Karpas-422 (cell line): ENCODE measurements around the gene ACAD8. TPM values are rescaled to one million over a fixed set of nuclear protein-coding genes. Genes with fewer than 3 reads are reported as not detected.

Experiments
- DNase-seq: peaks from one replicate; pipeline ENCODE4 v3.0.0-alpha.2; 2015
- H2AFZ ChIP-seq: fragments of 200-600 bp; sonication (generic); 2 replicates; pipeline ENCODE4 v1.6.1; 2014; ENCODE audit warnings: antibody characterized with exemption, low read length, mixed read lengths
- H3K27ac ChIP-seq: fragments of 200-600 bp; sonication (generic); 2 replicates; pipeline ENCODE4 v1.5.1; 2014; ENCODE audit warnings: mild to moderate bottlenecking, low read length, moderate library complexity
- H3K27me3 ChIP-seq: fragments of 200-600 bp; sonication (generic); 2 replicates; pipeline ENCODE4 v1.6.1; 2014; ENCODE audit warnings: low read length, mixed read lengths
- H3K36me3 ChIP-seq: fragments of 200-600 bp; sonication (generic); 2 replicates; pipeline ENCODE4 v1.6.1; 2014; ENCODE audit warnings: low read length, mixed read lengths; ENCODE audit not compliant: insufficient read depth
- H3K4me1 ChIP-seq: fragments of 200-600 bp; sonication (generic); 2 replicates; pipeline ENCODE4 v1.6.1; 2014; ENCODE audit warnings: mild to moderate bottlenecking, low read length, mixed read lengths
- H3K4me2 ChIP-seq: fragments of 200-600 bp; sonication (generic); 2 replicates; pipeline ENCODE4 v1.6.1; 2014; ENCODE audit warnings: low read length, low read depth, mild to moderate bottlenecking; ENCODE audit not compliant: poor library complexity, severe bottlenecking
- H3K4me3 ChIP-seq: fragments of 200-600 bp; sonication (generic); 2 replicates; pipeline ENCODE4 v1.5.1; 2014; ENCODE audit warnings: mild to moderate bottlenecking, antibody characterized with exemption, low read length, mixed read lengths
- H3K79me2 ChIP-seq: fragments of 200-600 bp; sonication (generic); 2 replicates; pipeline ENCODE4 v1.6.1; 2014; ENCODE audit warnings: mild to moderate bottlenecking, low read length, mixed read lengths
- H3K9ac ChIP-seq: fragments of 200-600 bp; sonication (generic); 2 replicates; pipeline ENCODE4 v1.6.0; 2014; ENCODE audit warnings: low read length
- H3K9me2 ChIP-seq: fragments of 200-600 bp; sonication (generic), shearing (Covaris generic); replicated peaks from 2 replicates; pipeline ENCODE4 v1.6.0; 2014; ENCODE audit warnings: mild to moderate bottlenecking, low read length, moderate library complexity; ENCODE audit not compliant: insufficient read depth
- H3K9me3 ChIP-seq: fragments of 300-700, 200-600 bp; sonication (generic); 2 replicates; pipeline ENCODE4 v1.6.1; 2014; ENCODE audit warnings: low read length, mixed read lengths
- H4K20me1 ChIP-seq: fragments of 200-600 bp; sonication (generic); 2 replicates; pipeline ENCODE4 v1.6.1; 2014; ENCODE audit warnings: mild to moderate bottlenecking, antibody characterized with exemption, low read length, low read depth; ENCODE audit not compliant: insufficient read depth
- total RNA-seq: library from RNA; depleted of rRNA; stranded (reverse); fragments of >200 nt; shearing (Covaris generic); gene quantifications from 2 replicates; pipeline ENCODE4 v1.2.3, GENCODE V29; 2014; ENCODE audit warnings: low replicate concordance

The ACAD8 gene
- total RNA-seq, 1 experiment from 2014 or later = 9.6 TPM

DNA sequence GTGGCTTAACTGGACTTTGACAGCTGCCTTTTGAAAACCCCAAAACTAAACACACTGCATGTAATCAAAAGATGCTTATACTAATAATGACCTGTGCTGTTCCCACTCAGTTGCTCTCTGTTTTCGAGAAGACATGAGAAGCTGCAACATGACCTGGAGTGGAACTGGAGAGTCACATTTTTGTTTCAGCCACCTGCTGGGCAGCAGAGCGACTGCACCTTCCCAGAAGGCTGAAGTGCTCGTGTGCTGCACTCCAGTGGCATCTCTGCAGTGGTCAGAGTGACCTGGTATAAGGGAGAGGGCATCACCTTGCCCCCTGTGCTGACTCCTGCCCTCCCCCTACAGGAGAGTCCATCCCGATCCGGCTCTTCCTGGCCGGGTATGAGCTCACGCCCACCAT, 8.8 kb upstream of the ACAD8 start:
- Histone ChIP-seq H3K27me3 (no peaks in the 10 kb centered on the region), H3K36me3 (no peaks in the 10 kb centered on the region), H3K4me3 (no peak overlapping the region), H3K27ac (no peak overlapping the region), H3K9ac (no peak overlapping the region), H3K4me1 (no peaks in the 10 kb centered on the region), H3K9me2 (no peaks in the 10 kb centered on the region), H2AFZ (no peak overlapping the region), H3K4me2 (no peak overlapping the region), H3K9me3 (no peaks in the 10 kb centered on the region), H4K20me1 (no peaks in the 10 kb centered on the region), H3K79me2 (no peaks in the 10 kb centered on the region)
- peak; percentile 67 for DNase-seq

DNA sequence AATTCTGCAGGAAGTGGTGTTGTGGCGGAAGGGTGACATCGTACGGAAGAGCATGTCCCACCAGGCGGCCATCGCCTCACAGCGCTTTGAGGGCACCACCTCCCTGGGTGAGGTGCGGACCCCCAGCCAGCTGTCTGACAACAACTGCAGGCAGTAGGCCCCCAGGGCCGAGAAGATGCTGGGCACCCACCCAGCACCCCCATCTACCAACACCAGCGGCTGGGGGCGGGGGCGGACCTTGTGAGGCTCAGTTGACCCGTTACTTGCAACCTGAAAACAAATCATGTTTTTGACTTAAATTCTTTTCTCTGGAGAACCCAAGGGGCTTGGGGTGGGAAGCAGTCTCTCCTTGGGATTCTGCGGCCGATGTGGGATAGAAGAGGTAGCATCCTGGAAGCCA, 7.9 kb upstream of the ACAD8 start:
- Histone ChIP-seq H3K27me3 (no peaks in the 10 kb centered on the region), H3K9me3 (no peaks in the 10 kb centered on the region), H3K36me3 (no peaks in the 10 kb centered on the region)

GRCh38 chr11:134246100-134246499, 7.3 kb upstream of the ACAD8 start:
- DNase-seq = no peak
- H3K4me2 ChIP-seq = no peak overlapping the region
- H3K4me3 ChIP-seq = no peak overlapping the region
- no peaks in the 10 kb centered on the region for H3K79me2 ChIP-seq
- no peak overlapping the region for H3K27ac ChIP-seq
- H2AFZ ChIP-seq = no peak overlapping the region
- H3K9me2 ChIP-seq = no peaks in the 10 kb centered on the region
- no peaks in the 10 kb centered on the region for H3K9me3 ChIP-seq
- H3K36me3 ChIP-seq = no peaks in the 10 kb centered on the region
- no peaks in the 10 kb centered on the region for H3K4me1 ChIP-seq
- H4K20me1 ChIP-seq = no peaks in the 10 kb centered on the region
- H3K9ac ChIP-seq = no peak overlapping the region
- H3K27me3 ChIP-seq = no peaks in the 10 kb centered on the region

More for the DNA sequence above, 7.9 kb upstream of the ACAD8 start:
- Histone ChIP-seq H3K4me1 (no peaks in the 10 kb centered on the region), H3K9me2 (no peaks in the 10 kb centered on the region), H3K79me2 (no peaks in the 10 kb centered on the region), H3K4me2 (no peak overlapping the region), H4K20me1 (no peaks in the 10 kb centered on the region), H2AFZ (no peak overlapping the region), H3K27ac (no peak overlapping the region), H3K9ac (no peak overlapping the region), H3K4me3 (no peak overlapping the region)
- no peak for DNase-seq

- DNase-seq = no peak
- Histone ChIP-seq H3K4me1 (peaks cover 3% of the 10 kb centered on the region), H4K20me1 (no peaks in the 10 kb centered on the region), H2AFZ (no peak overlapping the region), H3K9me3 (no peaks in the 10 kb centered on the region), H3K4me3 (no peak overlapping the region), H3K9me2 (no peaks in the 10 kb centered on the region), H3K79me2 (no peaks in the 10 kb centered on the region), H3K4me2 (no peak overlapping the region), H3K27me3 (no peaks in the 10 kb centered on the region), H3K27ac (no peak overlapping the region), H3K36me3 (no peaks in the 10 kb centered on the region), H3K9ac (no peak overlapping the region)
Observed at GRCh38 chr11:134246678-134247077, 6.7 kb upstream of the ACAD8 start.

DNA sequence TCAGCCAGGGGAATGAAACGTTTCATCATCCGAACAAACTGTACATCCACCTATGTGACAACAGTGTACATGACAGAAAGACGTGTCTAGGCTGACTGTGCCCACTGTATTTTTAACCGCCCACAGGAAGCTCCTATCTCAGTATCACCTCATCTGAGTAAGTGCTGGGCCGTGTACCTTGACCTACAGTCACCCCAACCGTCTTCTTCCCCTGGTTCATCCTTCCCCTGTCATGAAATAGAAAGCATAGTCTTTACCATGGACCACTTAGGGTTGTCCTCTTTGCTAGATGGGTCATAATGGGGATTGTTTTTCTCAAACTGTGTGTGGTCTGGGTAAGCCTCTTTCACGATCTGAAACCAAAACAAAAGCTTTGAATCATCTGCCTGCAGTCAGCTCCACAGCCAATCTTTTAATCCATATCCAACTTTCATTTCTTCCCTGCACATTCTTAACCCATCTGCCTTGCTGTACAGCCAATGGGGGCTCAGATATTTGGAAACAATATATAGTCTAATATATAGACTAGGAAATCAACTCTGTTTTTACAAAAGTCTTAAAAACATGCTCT, 4.4 kb upstream of the ACAD8 start:
- Histone ChIP-seq H3K79me2 (peaks cover 7% of the 10 kb centered on the region; the same call in 1 of the 2 replicates), H3K9me2 (no peaks in the 10 kb centered on the region), H3K4me3 (no peak overlapping the region), H3K36me3 (no peaks in the 10 kb centered on the region), H4K20me1 (no peaks in the 10 kb centered on the region), H3K27me3 (no peaks in the 10 kb centered on the region), H2AFZ (no peak overlapping the region), H3K27ac (no peak overlapping the region), H3K4me2 (no peak overlapping the region), H3K9ac (no peak overlapping the region), H3K9me3 (no peaks in the 10 kb centered on the region), H3K4me1 (peaks cover 13% of the 10 kb centered on the region)
- DNase-seq = no peak

GRCh38 chr11:134250246-134250645, 3.1 kb upstream of the ACAD8 start:
- no peaks in the 10 kb centered on the region for H3K27me3 ChIP-seq
- H3K9me3 ChIP-seq = no peaks in the 10 kb centered on the region
- H3K4me1 ChIP-seq = peaks cover 19% of the 10 kb centered on the region
- H3K4me3 ChIP-seq = no peak overlapping the region
- no peak overlapping the region for H2AFZ ChIP-seq
- H4K20me1 ChIP-seq = no peaks in the 10 kb centered on the region
- no peak overlapping the region for H3K27ac ChIP-seq
- no peaks in the 10 kb centered on the region for H3K9me2 ChIP-seq
- no peak overlapping the region for H3K9ac ChIP-seq
- DNase-seq = no peak
- H3K36me3 ChIP-seq = no peaks in the 10 kb centered on the region
- no peak overlapping the region for H3K4me2 ChIP-seq
- H3K79me2 ChIP-seq = peaks cover 7% of the 10 kb centered on the region; the same call in 1 of the 2 replicates

- no peak overlapping the region for H2AFZ ChIP-seq
Observed at GRCh38 chr11:134250675-134251074, 2.7 kb upstream of the ACAD8 start.

DNA sequence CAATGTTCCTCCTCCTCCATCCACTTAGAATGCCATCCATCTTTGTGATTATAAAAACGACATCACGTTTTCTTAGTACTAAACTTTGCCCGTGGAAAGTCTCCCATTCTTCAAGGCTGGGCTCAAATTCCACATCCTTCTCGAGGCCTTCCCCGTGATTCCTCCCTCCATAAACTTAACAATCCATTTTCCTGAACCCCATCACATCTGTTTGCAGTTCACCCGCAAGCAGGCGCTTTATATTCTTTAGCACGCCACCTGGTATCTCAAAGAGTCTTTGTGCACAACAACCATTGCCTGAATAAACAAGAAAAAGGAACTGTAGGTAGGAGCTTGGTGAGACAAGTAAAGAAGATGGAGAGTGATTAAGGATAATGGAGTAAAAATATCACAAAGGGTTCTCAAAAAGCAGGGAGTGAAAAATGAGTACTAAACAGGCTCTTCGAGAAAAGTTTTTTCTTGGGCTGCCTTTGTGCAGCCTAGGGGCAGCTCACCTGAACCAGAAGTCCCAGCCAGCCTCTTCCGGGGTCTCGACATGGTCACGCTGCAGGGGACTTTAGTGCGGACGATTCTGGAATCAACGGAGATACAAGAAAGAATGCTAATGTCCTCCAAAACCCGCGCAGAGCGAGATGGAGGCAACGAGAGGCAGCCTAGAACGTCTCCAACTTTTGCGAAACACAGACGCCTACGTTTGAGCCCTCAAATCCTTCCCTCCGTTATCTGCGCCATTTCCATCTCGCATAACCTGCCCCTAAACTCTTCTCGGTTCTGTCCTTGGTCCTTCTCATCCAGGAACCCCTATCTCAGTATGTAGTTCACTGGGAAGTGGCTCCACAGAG, 801 bp upstream of the ACAD8 start:
- Histone ChIP-seq H3K36me3 (no peaks in the 10 kb centered on the region), H3K9me3 (no peaks in the 10 kb centered on the region), H3K9me2 (no peaks in the 10 kb centered on the region), H3K4me3 (peak overlapping the region; percentile 71), H4K20me1 (no peaks in the 10 kb centered on the region), H3K27ac (no peak overlapping the region), H2AFZ (peak overlapping the region; percentile 47; the same call in 1 of the 2 replicates), H3K79me2 (peaks cover 7% of the 10 kb centered on the region; the same call in 1 of the 2 replicates), H3K27me3 (no peaks in the 10 kb centered on the region), H3K9ac (peak overlapping the region; percentile 75), H3K4me1 (peaks cover 19% of the 10 kb centered on the region), H3K4me2 (peak overlapping the region; percentile 83)
- DNase-seq = peak; percentile 59

More at GRCh38 chr11:134250675-134251074, 2.7 kb upstream of the ACAD8 start:
- no peaks in the 10 kb centered on the region for H3K27me3 ChIP-seq
- no peaks in the 10 kb centered on the region for H3K36me3 ChIP-seq
- peaks cover 7% of the 10 kb centered on the region; the same call in 1 of the 2 replicates for H3K79me2 ChIP-seq
- no peaks in the 10 kb centered on the region for H4K20me1 ChIP-seq
- H3K4me3 ChIP-seq = no peak overlapping the region
- H3K9ac ChIP-seq = no peak overlapping the region
- H3K9me2 ChIP-seq = no peaks in the 10 kb centered on the region
- no peak for DNase-seq
- H3K4me1 ChIP-seq = peaks cover 19% of the 10 kb centered on the region
- H3K27ac ChIP-seq = no peak overlapping the region
- H3K9me3 ChIP-seq = no peaks in the 10 kb centered on the region
- no peak overlapping the region for H3K4me2 ChIP-seq
